GM21390 (cell line): ENCODE results near the gene MEIS2.

Experiments used
- ATAC-seq: cut with Tn5 transposase; IDR thresholded peaks from one replicate; pipeline ENCODE4 v1.9.1; 2021; ENCODE audit not compliant: unreplicated experiment

MEIS2 gene

GRCh38 chr15:37041836-37042235, 58.5 kb downstream of the MEIS2 start:
- no peak for ATAC-seq

- ATAC-seq: no peak
Observed at GRCh38 chr15:37041042-37041441, 59.3 kb downstream of the MEIS2 start.

- no peak for ATAC-seq
Observed at GRCh38 chr15:37040072-37040742, 60.1 kb downstream of the MEIS2 start.

- no peak for ATAC-seq
Observed at GRCh38 chr15:37038716-37039106, 61.6 kb downstream of the MEIS2 start.

- no peak for ATAC-seq
Observed at GRCh38 chr15:37037850-37038715, 62.3 kb downstream of the MEIS2 start.

- ATAC-seq: no peak
Observed at GRCh38 chr15:37037071-37037655, 63.2 kb downstream of the MEIS2 start.

- ATAC-seq: no peak
Observed at GRCh38 chr15:37034835-37035748, 65.3 kb downstream of the MEIS2 start.

- no peak for ATAC-seq
Observed at GRCh38 chr15:37034392-37034791, 66.0 kb downstream of the MEIS2 start.

GRCh38 chr15:37032091-37032775, 68.1 kb downstream of the MEIS2 start:
- ATAC-seq: no peak

GRCh38 chr15:37031198-37031597, 69.2 kb downstream of the MEIS2 start:
- no peak for ATAC-seq

GRCh38 chr15:37028625-37029296, 71.6 kb downstream of the MEIS2 start:
- no peak for ATAC-seq

- no peak for ATAC-seq
Observed at GRCh38 chr15:37020852-37021251, 79.5 kb downstream of the MEIS2 start.

- no peak for ATAC-seq
Observed at GRCh38 chr15:37019479-37020433, 80.6 kb downstream of the MEIS2 start.

GRCh38 chr15:37017031-37017625, 83.2 kb downstream of the MEIS2 start:
- no peak for ATAC-seq

- no peak for ATAC-seq
Observed at GRCh38 chr15:37016231-37016630, 84.1 kb downstream of the MEIS2 start.

- no peak for ATAC-seq
Observed at GRCh38 chr15:37015451-37015850, 84.9 kb downstream of the MEIS2 start.

GRCh38 chr15:37015035-37015434, 85.3 kb downstream of the MEIS2 start:
- no peak for ATAC-seq

GRCh38 chr15:37014566-37014965, 85.8 kb downstream of the MEIS2 start:
- ATAC-seq: no peak
